ENCODE results near the gene ZFP3.
"Not testable (repeated sequence)": the region's sequence is repeated elsewhere in the genome, so short reads cannot be mapped to it uniquely, and the experiment has no call there.

Gene ZFP3

DNA sequence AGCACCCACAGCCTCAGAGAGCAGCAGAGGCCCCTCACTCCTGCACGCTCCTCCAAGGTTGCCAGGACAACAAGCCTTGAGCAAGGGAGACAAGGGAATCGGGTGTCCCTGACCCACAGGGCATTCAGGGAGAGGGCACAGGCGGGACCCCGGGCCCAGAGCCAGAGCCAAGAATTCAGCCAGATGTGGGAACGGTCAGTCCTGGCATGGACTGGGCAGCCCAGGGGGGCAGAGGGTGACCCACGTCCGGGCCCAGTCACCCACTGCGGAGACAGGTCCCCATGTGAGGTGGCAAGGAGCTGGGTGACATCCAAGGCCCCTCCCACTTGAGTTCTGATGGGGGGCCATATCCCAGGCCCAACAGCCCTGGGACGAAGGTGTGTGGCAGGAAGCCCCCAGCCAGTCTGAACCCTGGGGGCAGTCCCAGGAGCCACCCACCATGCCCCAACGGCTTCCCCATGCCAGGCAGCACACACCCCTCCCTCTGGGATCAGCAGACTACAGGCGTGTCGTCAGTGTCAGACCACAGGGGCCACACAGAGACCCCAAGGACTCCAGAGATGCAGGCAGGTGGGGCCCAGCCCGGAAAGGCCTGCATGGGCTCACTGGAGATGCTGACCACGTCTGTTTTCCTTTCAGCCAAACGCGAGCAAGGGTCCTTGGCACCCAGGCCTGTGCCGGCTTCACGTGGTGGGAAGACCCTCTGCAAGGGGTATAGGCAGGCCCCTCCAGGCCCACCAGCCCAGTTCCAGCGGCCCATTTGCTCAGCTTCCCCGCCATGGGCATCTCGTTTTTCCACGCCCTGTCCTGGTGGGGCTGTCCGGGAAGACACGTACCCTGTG lies 60.6 kb downstream of the ZFP3 start:
- no peak for DNase-seq (ENCODE audit: low spot score)

DNA sequence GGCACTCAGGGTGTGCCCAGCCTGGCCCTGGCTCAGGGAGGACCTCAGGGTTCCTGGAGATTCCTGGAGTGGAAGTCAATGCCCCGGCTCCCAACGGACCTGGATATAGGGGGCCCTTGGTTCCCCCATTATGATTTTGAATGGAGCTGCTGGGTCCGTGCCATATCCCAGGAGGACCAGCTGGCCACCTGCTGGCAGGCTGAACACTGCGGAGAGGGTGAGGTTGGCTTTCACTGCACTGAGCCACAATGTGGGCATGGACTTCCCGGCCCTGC lies 61.1 kb downstream of the ZFP3 start:
- DNase-seq (ENCODE audit: low spot score), result no peak

DNA sequence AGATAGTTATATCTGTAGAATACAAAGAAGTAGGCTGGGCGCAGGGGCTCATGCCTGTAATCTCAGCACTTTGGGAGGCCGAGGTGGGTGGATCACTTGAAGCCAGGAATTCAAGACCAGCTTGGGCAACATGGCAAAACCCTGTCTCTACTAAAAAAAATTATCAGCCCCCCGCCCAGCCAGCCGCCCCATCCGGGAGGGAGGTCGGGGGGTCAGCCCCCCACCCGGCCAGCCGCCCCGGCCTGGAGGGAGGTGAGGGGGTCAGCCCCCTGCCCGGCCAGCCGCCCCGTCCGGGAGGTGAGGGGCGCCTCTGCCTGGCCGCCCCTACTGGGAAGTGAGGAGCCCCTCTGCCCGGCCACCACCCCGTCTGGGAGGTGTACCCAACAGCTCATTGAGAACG lies 64.6 kb downstream of the ZFP3 start:
- DNase-seq (ENCODE audit: low spot score), result not testable (repeated sequence)
